Measurements from ENCODE around the gene RAB11FIP4.

RAB11FIP4 gene

GRCh38 chr17:31575043-31575442 lies 183.6 kb downstream of the RAB11FIP4 start:
- ChIA-PET CTCF (no interaction called here), POLR2A (no interaction called here)
- no peak for TF ChIP-seq ZNF830 (tag by site-specific recombination; IDR thresholded peaks at IDR 0.05; ENCODE audit: low read depth)
- TF ChIP-seq ZNF610 (tag by site-specific recombination; IDR thresholded peaks at IDR 0.05; ENCODE audit: borderline replicate concordance): no peak
- TF ChIP-seq ZSCAN16 (tag by site-specific recombination; IDR thresholded peaks at IDR 0.05): no peak
- no peak for TF ChIP-seq ZNF707 (tag by site-specific recombination; IDR thresholded peaks at IDR 0.05)
- no peak for TF ChIP-seq ZNF416 (tag by site-specific recombination; IDR thresholded peaks at IDR 0.05)
- no peak for TF ChIP-seq SALL2 (tag by site-specific recombination; IDR thresholded peaks at IDR 0.05; ENCODE audit: borderline replicate concordance)
- TF ChIP-seq SCRT1 (tag by site-specific recombination; IDR thresholded peaks at IDR 0.05; ENCODE audit: borderline replicate concordance): no peak
- TF ChIP-seq, protein P1, sequence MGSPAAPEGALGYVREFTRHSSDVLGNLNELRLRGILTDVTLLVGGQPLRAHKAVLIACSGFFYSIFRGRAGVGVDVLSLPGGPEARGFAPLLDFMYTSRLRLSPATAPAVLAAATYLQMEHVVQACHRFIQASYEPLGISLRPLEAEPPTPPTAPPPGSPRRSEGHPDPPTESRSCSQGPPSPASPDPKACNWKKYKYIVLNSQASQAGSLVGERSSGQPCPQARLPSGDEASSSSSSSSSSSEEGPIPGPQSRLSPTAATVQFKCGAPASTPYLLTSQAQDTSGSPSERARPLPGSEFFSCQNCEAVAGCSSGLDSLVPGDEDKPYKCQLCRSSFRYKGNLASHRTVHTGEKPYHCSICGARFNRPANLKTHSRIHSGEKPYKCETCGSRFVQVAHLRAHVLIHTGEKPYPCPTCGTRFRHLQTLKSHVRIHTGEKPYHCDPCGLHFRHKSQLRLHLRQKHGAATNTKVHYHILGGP (tag by site-specific recombination; IDR thresholded peaks at IDR 0.05): no peak
- TF ChIP-seq ZNF585B (tag by site-specific recombination; IDR thresholded peaks at IDR 0.05): no peak
- TF ChIP-seq, protein P2, sequence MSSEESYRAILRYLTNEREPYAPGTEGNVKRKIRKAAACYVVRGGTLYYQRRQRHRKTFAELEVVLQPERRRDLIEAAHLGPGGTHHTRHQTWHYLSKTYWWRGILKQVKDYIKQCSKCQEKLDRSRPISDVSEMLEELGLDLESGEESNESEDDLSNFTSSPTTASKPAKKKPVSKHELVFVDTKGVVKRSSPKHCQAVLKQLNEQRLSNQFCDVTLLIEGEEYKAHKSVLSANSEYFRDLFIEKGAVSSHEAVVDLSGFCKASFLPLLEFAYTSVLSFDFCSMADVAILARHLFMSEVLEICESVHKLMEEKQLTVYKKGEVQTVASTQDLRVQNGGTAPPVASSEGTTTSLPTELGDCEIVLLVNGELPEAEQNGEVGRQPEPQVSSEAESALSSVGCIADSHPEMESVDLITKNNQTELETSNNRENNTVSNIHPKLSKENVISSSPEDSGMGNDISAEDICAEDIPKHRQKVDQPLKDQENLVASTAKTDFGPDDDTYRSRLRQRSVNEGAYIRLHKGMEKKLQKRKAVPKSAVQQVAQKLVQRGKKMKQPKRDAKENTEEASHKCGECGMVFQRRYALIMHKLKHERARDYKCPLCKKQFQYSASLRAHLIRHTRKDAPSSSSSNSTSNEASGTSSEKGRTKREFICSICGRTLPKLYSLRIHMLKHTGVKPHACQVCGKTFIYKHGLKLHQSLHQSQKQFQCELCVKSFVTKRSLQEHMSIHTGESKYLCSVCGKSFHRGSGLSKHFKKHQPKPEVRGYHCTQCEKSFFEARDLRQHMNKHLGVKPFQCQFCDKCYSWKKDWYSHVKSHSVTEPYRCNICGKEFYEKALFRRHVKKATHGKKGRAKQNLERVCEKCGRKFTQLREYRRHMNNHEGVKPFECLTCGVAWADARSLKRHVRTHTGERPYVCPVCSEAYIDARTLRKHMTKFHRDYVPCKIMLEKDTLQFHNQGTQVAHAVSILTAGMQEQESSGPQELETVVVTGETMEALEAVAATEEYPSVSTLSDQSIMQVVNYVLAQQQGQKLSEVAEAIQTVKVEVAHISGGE (tag by site-specific recombination; conservative IDR thresholded peaks at IDR 0.05; ENCODE audit: low read depth): no peak
- no peak for TF ChIP-seq YY2 (tag by site-specific recombination; IDR thresholded peaks at IDR 0.05)
- TF ChIP-seq GLIS1 (tag by site-specific recombination; IDR thresholded peaks at IDR 0.05): no peak
- no peak for TF ChIP-seq IKZF3 (tag by site-specific recombination; IDR thresholded peaks at IDR 0.05)
- no peak for TF ChIP-seq ZSCAN23 (tag by site-specific recombination; IDR thresholded peaks at IDR 0.05)
- TF ChIP-seq ZFHX2 (tag by site-specific recombination; conservative IDR thresholded peaks at IDR 0.05): no peak
- TF ChIP-seq, protein P3, sequence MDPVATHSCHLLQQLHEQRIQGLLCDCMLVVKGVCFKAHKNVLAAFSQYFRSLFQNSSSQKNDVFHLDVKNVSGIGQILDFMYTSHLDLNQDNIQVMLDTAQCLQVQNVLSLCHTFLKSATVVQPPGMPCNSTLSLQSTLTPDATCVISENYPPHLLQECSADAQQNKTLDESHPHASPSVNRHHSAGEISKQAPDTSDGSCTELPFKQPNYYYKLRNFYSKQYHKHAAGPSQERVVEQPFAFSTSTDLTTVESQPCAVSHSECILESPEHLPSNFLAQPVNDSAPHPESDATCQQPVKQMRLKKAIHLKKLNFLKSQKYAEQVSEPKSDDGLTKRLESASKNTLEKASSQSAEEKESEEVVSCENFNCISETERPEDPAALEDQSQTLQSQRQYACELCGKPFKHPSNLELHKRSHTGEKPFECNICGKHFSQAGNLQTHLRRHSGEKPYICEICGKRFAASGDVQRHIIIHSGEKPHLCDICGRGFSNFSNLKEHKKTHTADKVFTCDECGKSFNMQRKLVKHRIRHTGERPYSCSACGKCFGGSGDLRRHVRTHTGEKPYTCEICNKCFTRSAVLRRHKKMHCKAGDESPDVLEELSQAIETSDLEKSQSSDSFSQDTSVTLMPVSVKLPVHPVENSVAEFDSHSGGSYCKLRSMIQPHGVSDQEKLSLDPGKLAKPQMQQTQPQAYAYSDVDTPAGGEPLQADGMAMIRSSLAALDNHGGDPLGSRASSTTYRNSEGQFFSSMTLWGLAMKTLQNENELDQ (tag by site-specific recombination; IDR thresholded peaks at IDR 0.05; ENCODE audit: low read depth): no peak
- TF ChIP-seq ZNF555 (tag by site-specific recombination; conservative IDR thresholded peaks at IDR 0.05): no peak
- TF ChIP-seq ZNF792 (tag by site-specific recombination; IDR thresholded peaks at IDR 0.05): no peak
- Histone ChIP-seq H3K36me3 (ENCODE audit: control insufficient read depth in 2 of 2, insufficient read depth in 1 of 2, low read length in 2 of 2) (no peaks in the 10 kb centered on the region), H3K9me3 (ENCODE audit: control insufficient read depth, insufficient read depth, low read depth, low read length) (no peaks in the 10 kb centered on the region), H3K27ac (ENCODE audit: extremely low read depth, low read depth, low read length) (no peak overlapping the region), H3K4me1 (ENCODE audit: control insufficient read depth, insufficient read depth, low read length) (peaks cover 7% of the 10 kb centered on the region; the same call in 1 of the 2 replicates), H3K4me3 (ENCODE audit: low read depth, low read length) (no peak overlapping the region)

- H3K27ac ChIP-seq (ENCODE audit: extremely low read depth, low read depth, low read length): no peak overlapping the region
- no peaks in the 10 kb centered on the region for H3K9me3 ChIP-seq (ENCODE audit: control insufficient read depth, insufficient read depth, low read depth, low read length)
- H3K4me1 ChIP-seq (ENCODE audit: control insufficient read depth, insufficient read depth, low read length): peaks cover 7% of the 10 kb centered on the region; the same call in 1 of the 2 replicates
- TF ChIP-seq ZNF677 (tag by site-specific recombination; IDR thresholded peaks at IDR 0.05) (no peak), OVOL3 (tag by site-specific recombination; IDR thresholded peaks at IDR 0.05) (no peak), ZSCAN18 (tag by site-specific recombination; IDR thresholded peaks at IDR 0.05) (no peak), ZNF112 (tag by site-specific recombination; IDR thresholded peaks at IDR 0.05) (no peak), YY2 (tag by site-specific recombination; IDR thresholded peaks at IDR 0.05) (no peak), ZNF792 (tag by site-specific recombination; IDR thresholded peaks at IDR 0.05) (no peak), ZSCAN16 (tag by site-specific recombination; IDR thresholded peaks at IDR 0.05) (no peak)
- H3K4me3 ChIP-seq (ENCODE audit: low read depth, low read length): no peak overlapping the region
- ChIA-PET CTCF (interaction anchor here (0.6 to 3.2 kb wide), 2 partner anchors 21 to 181 kb away, joined by 4 to 13 read pairs; no protein-coding TSS in a partner anchor), POLR2A (no interaction called here)
- no peaks in the 10 kb centered on the region for H3K36me3 ChIP-seq (ENCODE audit: control insufficient read depth in 2 of 2, insufficient read depth in 1 of 2, low read length in 2 of 2)
Observed at GRCh38 chr17:31579265-31579664, 187.8 kb downstream of the RAB11FIP4 start.

All from HEK293 (cell line).